K562 (cell line): Measurements from ENCODE around the gene CACNG8. TPM values are rescaled to one million over a fixed set of nuclear protein-coding genes. Genes with fewer than 3 reads are reported as not detected.

Source experiments
- ATAC-seq: fragments of 200-7000 bp; cut with Tn5 transposase; 3 replicates; pipeline ENCODE4 v1.9.1; 2020; ENCODE audit warnings: moderate library complexity
- BruUV-seq: library from RNA; stranded (reverse); fragments of 400-500 nt; replicated peaks from 2 replicates; lab custom pipeline; 2021; lab: Mats Ljungman, UMichigan
- CTCF ChIA-PET: fragments of 300-600 bp; formaldehyde crosslinking; extraction: SDS; loops from one replicate; lab custom pipeline; 2021; ENCODE audit warnings: low intra/inter-chr PET ratio; lab: Yijun Ruan, JAX
- POLR2A ChIA-PET: fragments of 300-600, 350-650 bp; sonication (Branson Sonifier 250); formaldehyde crosslinking; extraction: SDS; loops from one replicate; lab custom pipeline; 2021; ENCODE audit warnings: antibody characterized with exemption, inconsistent platforms; lab: Yijun Ruan, JAX
- DNase-seq, 4 experiments: peaks; one replicate each; pipeline versions ENCODE4 v3.0.0 to v3.0.0-alpha.2; 2011 to 2018; ENCODE audit warnings: low spot score in 3 of 4, mixed read lengths in 3 of 4; ENCODE audit errors: extremely low read depth in 1 of 4
- FAIRE-seq: peaks from 2 replicates; lab custom pipeline; 2011; peaks lifted over from hg19 to GRCh38; lab: Jason Lieb, UNC
- H2AFZ ChIP-seq: 2 replicates; pipeline ENCODE4 v1.6.0; 2011; ENCODE audit warnings: low read depth, low read length, control low read depth, inconsistent platforms
- H3K27ac ChIP-seq: fragments of 200-600 bp; 3 replicates; pipeline ENCODE4 v1.8.0; 2011; ENCODE audit warnings: low read depth, mild to moderate bottlenecking, control low read depth, inconsistent platforms, low read length, moderate library complexity, mixed read lengths; ENCODE audit errors: extremely low read depth
- H3K27me3 ChIP-seq, 2 experiments: fragments of 300-600 bp in 1 of 2; 2 replicates in 1 of 2; 3 replicates in 1 of 2; pipeline versions ENCODE4 v1.6.0 to v1.8.0; 2011; ENCODE audit warnings: inconsistent platforms in 2 of 2, low read length in 2 of 2, mild to moderate bottlenecking in 1 of 2, mixed read lengths in 1 of 2, moderate library complexity in 1 of 2; ENCODE audit not compliant: control insufficient read depth in 2 of 2, insufficient read depth in 2 of 2
- H3K36me3 ChIP-seq: fragments of 300-600 bp; 3 replicates; pipeline ENCODE4 v1.8.0; 2011; ENCODE audit warnings: mild to moderate bottlenecking, low read length, inconsistent platforms; ENCODE audit not compliant: control insufficient read depth, insufficient read depth
- H3K4me1 ChIP-seq, 2 experiments: fragments of 200-600 bp in 1 of 2; replicated peaks in 1 of 2; 2 replicates in 1 of 2; 3 replicates in 1 of 2; pipeline versions ENCODE4 v1.5.1 to v1.8.0; 2011; ENCODE audit warnings: inconsistent platforms in 2 of 2, low read length in 2 of 2, mild to moderate bottlenecking in 1 of 2, mixed read lengths in 1 of 2, moderate library complexity in 1 of 2; ENCODE audit not compliant: control insufficient read depth in 2 of 2, insufficient read depth in 2 of 2
- H3K4me2 ChIP-seq: 2 replicates; pipeline ENCODE4 v1.6.1; 2011; ENCODE audit warnings: low read length, control low read depth, inconsistent platforms, mixed read lengths; ENCODE audit not compliant: insufficient read depth
- H3K4me3 ChIP-seq: fragments of 200-600 bp; sonication (generic), shearing (Covaris generic); 2 replicates; pipeline ENCODE4 v1.5.1; 2016; ENCODE audit warnings: control low read depth, inconsistent platforms
- H3K79me2 ChIP-seq: fragments of 200-600 bp; 3 replicates; pipeline ENCODE4 v1.8.0; 2011; ENCODE audit warnings: low read length, inconsistent platforms; ENCODE audit not compliant: control insufficient read depth, insufficient read depth
- H3K9ac ChIP-seq, 2 experiments: 2 replicates each; pipeline versions ENCODE4 v1.6.0 to v1.6.1; 2011; ENCODE audit warnings: low read depth in 2 of 2, low read length in 2 of 2, control low read depth in 1 of 2, inconsistent platforms in 1 of 2, mild to moderate bottlenecking in 1 of 2, mixed read lengths in 1 of 2; ENCODE audit not compliant: insufficient read depth in 1 of 2
- H3K9me1 ChIP-seq: one replicate; pipeline ENCODE4 v1.6.0; 2011; ENCODE audit warnings: inconsistent platforms, mild to moderate bottlenecking, low read length, moderate library complexity; ENCODE audit not compliant: control insufficient read depth, insufficient read depth
- H3K9me3 ChIP-seq: replicated peaks from 2 replicates; pipeline ENCODE4 v1.5.1; 2011; ENCODE audit warnings: low read depth, low read length, inconsistent platforms; ENCODE audit not compliant: control insufficient read depth, insufficient read depth
- H4K20me1 ChIP-seq: replicated peaks from 2 replicates; pipeline ENCODE4 v1.6.1; 2011; ENCODE audit warnings: low read length, inconsistent platforms, mixed read lengths; ENCODE audit not compliant: control insufficient read depth, insufficient read depth
- ATF2 ChIP-seq: sonication (generic); formaldehyde crosslinking; IDR thresholded peaks from 2 replicates; pipeline ENCODE4 v1.8.1; 2022; ENCODE audit warnings: missing genetic modification reagents
- ETV6 ChIP-seq, 3 experiments: fragments of 150-350 bp in 1 of 3; sonication (generic) in 1 of 3; formaldehyde crosslinking in 1 of 3; IDR thresholded peaks; 2 replicates each; pipeline versions ENCODE4 v1.6.1 to v1.8.0; 2014 to 2022; ENCODE audit warnings: borderline replicate concordance in 2 of 3, low read depth in 2 of 3, antibody characterized with exemption in 1 of 3, low read length in 1 of 3, mild to moderate bottlenecking in 1 of 3, missing genetic modification reagents in 1 of 3
- HMG20B ChIP-seq: fragments of 250-450 bp; sonication (Bioruptor Pico); IDR thresholded peaks from 2 replicates; pipeline ENCODE4 v1.5.0; 2021; ENCODE audit warnings: mild to moderate bottlenecking
- IRF2 ChIP-seq: sonication (generic); formaldehyde crosslinking; IDR thresholded peaks from 2 replicates; pipeline ENCODE4 v1.8.1; 2022; ENCODE audit warnings: mild to moderate bottlenecking, missing genetic modification reagents
- KAT7 ChIP-seq: sonication (generic); formaldehyde crosslinking; IDR thresholded peaks from 2 replicates; pipeline ENCODE4 v1.8.0; 2022; ENCODE audit warnings: missing genetic modification reagents, mild to moderate bottlenecking, borderline replicate concordance
- NR2F6 ChIP-seq: fragments of 450-650 bp; formaldehyde crosslinking; IDR thresholded peaks from 2 replicates; pipeline ENCODE4 v1.4.0; 2020; ENCODE audit warnings: mild to moderate bottlenecking
- POLR3A ChIP-seq: IDR thresholded peaks from 2 replicates; pipeline ENCODE4 v1.6.1; 2011; ENCODE audit warnings: borderline replicate concordance, mild to moderate bottlenecking, moderate library complexity; ENCODE audit not compliant: insufficient read length, insufficient read depth; ENCODE audit errors: extremely low read depth
- TCF15 ChIP-seq: fragments of 250-450 bp; sonication (Bioruptor Pico); IDR thresholded peaks from 2 replicates; pipeline ENCODE4 v1.8.0; 2022; ENCODE audit warnings: moderate library complexity, mild to moderate bottlenecking, inconsistent platforms
- TCF7 ChIP-seq: sonication (generic); IDR thresholded peaks from 2 replicates; pipeline ENCODE4 v1.6.1; 2016; ENCODE audit warnings: antibody characterized with exemption, borderline replicate concordance
- TFAM ChIP-seq: fragments of 250-450 bp; sonication (Bioruptor Pico); conservative IDR thresholded peaks from 2 replicates; pipeline ENCODE4 v1.5.0; 2021; ENCODE audit warnings: mild to moderate bottlenecking, moderate library complexity
- YBX1 ChIP-seq: fragments of 450-650 bp; IDR thresholded peaks from 2 replicates; pipeline ENCODE4 v1.7.1; 2016; ENCODE audit warnings: mild to moderate bottlenecking
- ZC3H11A ChIP-seq: IDR thresholded peaks from 2 replicates; pipeline ENCODE4 v1.6.1; 2012; ENCODE audit warnings: low read depth, low read length, improper control_type of control experiment
- ZNF121 ChIP-seq: sonication (generic); formaldehyde crosslinking; conservative IDR thresholded peaks from 2 replicates; pipeline ENCODE4 v1.8.0; 2022; ENCODE audit warnings: missing genetic modification reagents
- ZNF717 ChIP-seq: fragments of 250-450 bp; sonication (Bioruptor Pico); IDR thresholded peaks from 2 replicates; pipeline ENCODE4 v1.5.0; 2021
- WGBS: fragments of 100-300 bp; shearing (Covaris generic); methylation state at CpG from one replicate; pipeline ENCODE4 v1.1.6; 2016; ENCODE audit warnings: low coverage, mixed read lengths; ENCODE audit not compliant: insufficient coverage; ENCODE audit errors: missing lambda C conversion rate; 5-methylcytosine and 5-hydroxymethylcytosine counted together
- in situ Hi-C: fragments of 300-500 bp; cut with MboI; formaldehyde crosslinking; loops from 4 replicates; pipeline ENCODE4 v1.15.0; 2018; ENCODE audit warnings: inconsistent platforms, mixed read lengths
- intact Hi-C: fragments of 100-400 bp; cut with micrococcal nuclease; formaldehyde crosslinking; loops from 2 replicates; pipeline ENCODE4 v1.14.2; 2022
- polyA plus RNA-seq, 8 experiments: library from polyadenylated mRNA; depleted of rRNA in 4 of 8; stranded (reverse) in 5 of 8; unstranded in 3 of 8; fragments of >200 nt; fragmentation: Nextera tagmentation in 2 of 8; fragmentation: Illumina TruSeq in 1 of 8; extraction: Ambion mirVana in 2 of 8; extraction: Trizol in 1 of 8; gene quantifications; 2 replicates each; pipeline versions ENCODE4 v1.2.1 to v1.2.3, GENCODE V29; 2011 to 2014; ENCODE audit warnings: inconsistent platforms in 1 of 8, missing spikeins in 1 of 8
- total RNA-seq, 7 experiments: library from RNA; depleted of rRNA in 6 of 7; stranded (reverse); fragments of >200 nt in 6 of 7; fragmentation: Illumina TruSeq in 2 of 7; extraction: Trizol in 2 of 7; gene quantifications; 2 replicates each; pipeline versions ENCODE4 v1.2.1 to v1.2.3, GENCODE V29; 2011 to 2021; ENCODE audit warnings: low replicate concordance in 1 of 7

CACNG8 gene
- total and polyA plus RNA-seq, 9 of the 15 experiments (the other 6 are each of a cell fraction or from before 2014, with no cell fraction given) = 0.02 to 0.05 TPM; not detected in 7

- H2AFZ ChIP-seq = no peak overlapping the region
- ChIA-PET POLR2A (no interaction called here), CTCF (no interaction called here)
- no peak for ATAC-seq
- H3K79me2 ChIP-seq = no peaks in the 10 kb centered on the region
- FAIRE-seq = no peak
- in situ Hi-C loops (no loop called here), intact Hi-C loops (no loop called here)
- H3K4me3 ChIP-seq = no peak overlapping the region
- DNase-seq = no peak
- H3K27ac ChIP-seq = no peak overlapping the region
- TF ChIP-seq POLR3A = no peak
- TF ChIP-seq IRF2 (CRISPR knock-in tag) = no peak
- no peak for TF ChIP-seq KAT7 (CRISPR knock-in tag)
- no peak for TF ChIP-seq TCF15
- no peak for TF ChIP-seq TFAM (CRISPR knock-in tag)
- TF ChIP-seq ETV6 (IDR thresholded peaks at IDR 0.05; ENCODE audit: borderline replicate concordance in 1 of 2, low read depth in 2 of 2, low read length in 1 of 2) = no peak
- TF ChIP-seq ETV6 (CRISPR knock-in tag; IDR thresholded peaks at IDR 0.05; ENCODE audit: borderline replicate concordance) = no peak
- no peak for TF ChIP-seq YBX1
- no peak for TF ChIP-seq TCF7
- no peak for TF ChIP-seq HMG20B (CRISPR knock-in tag)
- no peak for TF ChIP-seq ZNF717 (CRISPR knock-in tag)
- TF ChIP-seq ZC3H11A = no peak
- no peak for TF ChIP-seq NR2F6 (CRISPR knock-in tag)
- TF ChIP-seq ATF2 (CRISPR knock-in tag) = no peak
- TF ChIP-seq ZNF121 (CRISPR knock-in tag) = no peak
- no peaks in the 10 kb centered on the region; a peak in 1 of 5 replicates for H3K4me1 ChIP-seq
- BruUV-seq = no TSS peak
- no peaks in the 10 kb centered on the region for H3K9me1 ChIP-seq
- H3K36me3 ChIP-seq = no peaks in the 10 kb centered on the region
- H3K4me2 ChIP-seq = no peak overlapping the region
- H4K20me1 ChIP-seq = 0 out of 2 replicates have a peak, but pooled peaks cover 4% of the 10 kb centered on the region
- H3K27me3 ChIP-seq = peaks cover 29 to 48% of the 10 kb centered on the region in 2 experiments
- no peak overlapping the region for H3K9ac ChIP-seq
- 0% methylated on average over 6 of the region's 6 CpGs for WGBS
- H3K9me3 ChIP-seq = no peaks in the 10 kb centered on the region
Measured at GRCh38 chr19:53969366-53969765, 6.6 kb downstream of the CACNG8 start.
